Heart right ventricle (tissue), 16 donors: ENCODE results near the gene DNAH10. TPM values are rescaled to one million over a fixed set of nuclear protein-coding genes. Genes with fewer than 3 reads are reported as not detected.

Experiments
- ATAC-seq, 8 donors: fragments of 200-7000 bp; cut with Tn5 transposase; one replicate each; pipeline ENCODE4 v1.9.1; 2020; ENCODE audit warnings: mild to moderate bottlenecking in 8 of 8, moderate library complexity in 8 of 8, moderate number of reproducible peaks in 1 of 8
- DNase-seq, 2 donors: peaks; one replicate each; pipeline ENCODE4 v3.0.0-alpha.2; 2020
- H3K27ac ChIP-seq, 10 donors: fragments of 200-600 bp; sonication (generic) in 2 of 10; one replicate each; pipeline versions ENCODE4 v1.5.0 to v1.8.0; 2020 to 2022; ENCODE audit warnings: mild to moderate bottlenecking in 3 of 10
- H3K27me3 ChIP-seq, 7 donors: fragments of 200-600 bp; one replicate each; pipeline ENCODE4 v1.8.0; 2021 to 2022; ENCODE audit warnings: mild to moderate bottlenecking in 2 of 7
- H3K36me3 ChIP-seq, 9 donors: fragments of 200-600 bp; sonication (generic) in 1 of 9; one replicate each; pipeline versions ENCODE4 v1.5.0 to v1.8.0; 2020 to 2022; ENCODE audit warnings: mild to moderate bottlenecking in 2 of 9
- H3K4me1 ChIP-seq, 9 donors: fragments of 200-600 bp; sonication (generic) in 1 of 9; one replicate each; pipeline versions ENCODE4 v1.5.0 to v1.8.0; 2020 to 2022; ENCODE audit warnings: mild to moderate bottlenecking in 4 of 9
- H3K4me3 ChIP-seq, 10 donors: fragments of 200-600 bp; sonication (generic) in 2 of 10; one replicate each; pipeline versions ENCODE4 v1.5.0 to v1.8.0; 2020 to 2022; ENCODE audit warnings: mild to moderate bottlenecking in 7 of 10, moderate library complexity in 2 of 10
- H3K9me3 ChIP-seq, 11 donors: fragments of 200-600 bp in 10 of 11; sonication (generic) in 2 of 11; one replicate each; pipeline versions ENCODE4 v1.5.0 to v1.8.0; 2013 to 2022; ENCODE audit warnings: mild to moderate bottlenecking in 2 of 11, control low read depth in 1 of 11, moderate library complexity in 1 of 11
- WGBS, 2 donors: extraction: QIAGEN DNeasy Blood & Tissue Kit; methylation state at CpG; one replicate each; pipeline ENCODE4 v1.1.7; 2013; ENCODE audit warnings: inconsistent platforms in 1 of 2; 5-methylcytosine and 5-hydroxymethylcytosine counted together
- intact Hi-C, 10 donors: fragments of 100-400 bp; cut with DNase I; formaldehyde crosslinking; loops; one replicate each; pipeline versions ENCODE4 v1.11.1 to v1.14.2; 2022
- polyA plus RNA-seq, 2 donors: library from polyadenylated mRNA; stranded (reverse); fragments of 200-250 nt; gene quantifications; one replicate each; pipeline ENCODE4 v1.2.3, GENCODE V29; 2013
- total RNA-seq, 10 donors: library from RNA; stranded (reverse); fragmentation: NEBNext Ultra II Directional in 3 of 10; extraction: Animal tissue kit (Norgen Biotek cat#: 25700) in 3 of 10; gene quantifications; one replicate each; pipeline versions ENCODE4 v1.2.1 to v1.2.4, GENCODE V29; 2021 to 2023
- TF ChIP-seq, protein P1 (sequence below), 9 donors: fragments of 200-600 bp; sonication (generic) in 2 of 9; IDR thresholded peaks; one replicate each; pipeline versions ENCODE4 v1.5.0 to v1.8.0; 2021 to 2022; ENCODE audit warnings: antibody characterized with exemption in 9 of 9, mild to moderate bottlenecking in 5 of 9, moderate library complexity in 1 of 9
- donor health status: Arrhythmogenic right ventricular cardiomyopathy.
- donor health status: ischemic (EF 13 %, LVEDD 7.1; RV severe dilation, severe dysfunction).
- donor health status: healthy with polysubstance abuse.
- donor health status: DM: no; HTN: yes; CAD: no.
- donor health status: DM: no; HTN: no; CAD: no.
- donor health status: ischemic (EF 25% LVEDD 6.9; RV normal size, moderate dysfunction).
- donor health status: ischemic (EF 25% LVEDD 5.7; RV mildly dilated, moderate dysfunction).
- donor health status: healthy.
- donor health status: DM: yes; HTN: yes; CAD: no.
- donor health status: Ischemic cardiomyopathy.
- donor health status: ischemic (EF 35%, LVEDD 5.7; RV mildly dilated, moderate dysfunction).
- donor health status: nonischemic (EF 11% LVEDD 7.7; RV severe dilation, severe dysfunction).
- donor health status: DM: yes; HTN: yes; CAD: no.
- donor health status: PGD.
- donor health status: ischemic (EF 29% LVEDD 5.4; RV normal size, mild dysfunction).
- donor health status: nonischemic (EF 23%, LVEDD 6.1; RV moderate dilation, normal function).

Gene DNAH10
- total and polyA plus RNA-seq, 12 donors = 0.05 to 0.60 (median 0.09) TPM; not detected in 3

DNA sequence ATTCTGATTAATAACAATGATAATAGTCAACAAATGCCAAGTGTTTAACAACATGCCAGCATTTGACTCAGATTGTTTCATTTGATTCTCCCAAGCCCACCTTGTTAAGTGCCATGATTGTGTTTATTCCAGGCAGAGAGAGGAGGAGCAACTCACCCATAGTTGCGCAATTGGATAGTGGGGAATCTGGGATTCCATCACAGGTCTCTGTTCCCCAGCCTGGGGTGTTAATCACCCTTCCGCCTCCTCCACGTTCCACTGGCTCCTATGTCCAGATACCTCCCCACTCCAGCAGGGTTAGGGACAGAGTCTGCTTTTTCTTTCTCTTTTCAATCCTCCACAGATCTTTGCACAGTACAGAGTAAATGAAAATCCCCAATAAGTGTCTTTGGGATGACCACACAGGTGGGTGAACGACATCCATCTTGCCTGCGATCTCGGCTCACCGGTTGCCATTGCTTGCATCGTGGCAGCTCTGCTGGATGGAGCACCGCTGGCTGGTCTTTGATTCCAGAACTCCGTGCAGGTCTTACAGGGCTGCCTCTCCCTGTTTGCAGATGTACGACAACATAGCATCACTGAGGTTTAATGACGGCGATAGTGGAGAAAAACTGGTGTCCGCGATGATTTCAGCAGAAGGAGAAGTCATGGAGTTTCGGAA is 78.8 kb downstream of the DNAH10 start:
- Histone ChIP-seq H3K27me3 (peaks cover 0 to 22% (median 6%) of the 10 kb centered on the region in 7 donors), H3K9me3 (no peaks in the 10 kb centered on the region), H3K4me1 (no peaks in the 10 kb centered on the region), H3K4me3 (no peak overlapping the region), H3K27ac (no peak overlapping the region), H3K36me3 (no peaks in the 10 kb centered on the region)
- WGBS, 2 donors = 93 to 94% methylated on average over 16 of the region's 16 CpGs
- no peak for DNase-seq
- ATAC-seq = no peak
- TF ChIP-seq, protein P1, sequence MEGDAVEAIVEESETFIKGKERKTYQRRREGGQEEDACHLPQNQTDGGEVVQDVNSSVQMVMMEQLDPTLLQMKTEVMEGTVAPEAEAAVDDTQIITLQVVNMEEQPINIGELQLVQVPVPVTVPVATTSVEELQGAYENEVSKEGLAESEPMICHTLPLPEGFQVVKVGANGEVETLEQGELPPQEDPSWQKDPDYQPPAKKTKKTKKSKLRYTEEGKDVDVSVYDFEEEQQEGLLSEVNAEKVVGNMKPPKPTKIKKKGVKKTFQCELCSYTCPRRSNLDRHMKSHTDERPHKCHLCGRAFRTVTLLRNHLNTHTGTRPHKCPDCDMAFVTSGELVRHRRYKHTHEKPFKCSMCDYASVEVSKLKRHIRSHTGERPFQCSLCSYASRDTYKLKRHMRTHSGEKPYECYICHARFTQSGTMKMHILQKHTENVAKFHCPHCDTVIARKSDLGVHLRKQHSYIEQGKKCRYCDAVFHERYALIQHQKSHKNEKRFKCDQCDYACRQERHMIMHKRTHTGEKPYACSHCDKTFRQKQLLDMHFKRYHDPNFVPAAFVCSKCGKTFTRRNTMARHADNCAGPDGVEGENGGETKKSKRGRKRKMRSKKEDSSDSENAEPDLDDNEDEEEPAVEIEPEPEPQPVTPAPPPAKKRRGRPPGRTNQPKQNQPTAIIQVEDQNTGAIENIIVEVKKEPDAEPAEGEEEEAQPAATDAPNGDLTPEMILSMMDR (IDR thresholded peaks at IDR 0.05) = no peak
- intact Hi-C loops = no loop called here

DNA sequence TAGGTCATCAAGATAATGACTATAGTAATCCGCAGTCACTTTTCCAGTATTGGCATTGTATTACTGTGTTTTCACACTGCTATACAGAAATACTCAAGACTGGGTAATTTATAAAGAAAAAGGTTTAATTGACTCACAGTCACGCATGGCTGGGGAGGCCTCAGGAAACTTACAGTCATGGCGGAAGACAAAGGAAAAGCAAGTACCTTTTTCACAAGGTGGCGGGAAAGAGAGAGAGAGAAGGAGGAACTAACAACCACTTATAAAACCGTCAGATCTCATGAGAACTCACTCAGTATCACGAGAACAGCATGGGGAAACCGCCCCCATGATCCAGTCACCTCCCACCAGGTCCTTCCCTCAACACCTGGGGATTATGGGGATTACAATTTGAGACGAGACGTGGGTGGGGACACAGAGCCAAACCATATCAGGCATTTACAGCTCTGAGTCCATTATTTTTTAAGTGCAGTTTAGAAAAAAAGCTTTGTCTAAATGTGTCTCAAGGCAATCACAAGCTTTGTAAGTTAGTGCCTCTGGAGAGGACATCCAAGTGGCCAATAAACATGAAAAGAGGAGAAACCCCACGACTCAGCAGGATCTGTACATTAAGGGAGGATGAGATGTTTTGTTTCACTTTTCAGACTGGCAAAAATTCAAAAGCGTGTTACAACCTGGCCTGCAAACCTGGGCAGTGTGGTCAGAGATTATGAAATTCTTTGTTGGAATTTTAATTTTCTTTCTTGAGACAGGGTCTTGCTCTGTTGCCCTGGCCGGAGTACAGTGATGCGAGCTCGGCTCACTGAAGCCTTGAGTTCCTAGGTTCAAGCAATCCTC is 82.0 kb downstream of the DNAH10 start:
- H3K4me1 ChIP-seq = no peaks in the 10 kb centered on the region
- peaks cover 0 to 18% (median 6%) of the 10 kb centered on the region in 7 donors for H3K27me3 ChIP-seq
- intact Hi-C loops = no loop called here
- H3K27ac ChIP-seq = no peak overlapping the region
- 76 to 84% methylated on average over 14 of the region's 14 CpGs for WGBS, 2 donors
- H3K4me3 ChIP-seq = no peak overlapping the region
- TF ChIP-seq, protein P1 (IDR thresholded peaks at IDR 0.05) = no peak
- no peaks in the 10 kb centered on the region for H3K36me3 ChIP-seq
- DNase-seq = no peak
- no peaks in the 10 kb centered on the region for H3K9me3 ChIP-seq
- no peak for ATAC-seq

DNA sequence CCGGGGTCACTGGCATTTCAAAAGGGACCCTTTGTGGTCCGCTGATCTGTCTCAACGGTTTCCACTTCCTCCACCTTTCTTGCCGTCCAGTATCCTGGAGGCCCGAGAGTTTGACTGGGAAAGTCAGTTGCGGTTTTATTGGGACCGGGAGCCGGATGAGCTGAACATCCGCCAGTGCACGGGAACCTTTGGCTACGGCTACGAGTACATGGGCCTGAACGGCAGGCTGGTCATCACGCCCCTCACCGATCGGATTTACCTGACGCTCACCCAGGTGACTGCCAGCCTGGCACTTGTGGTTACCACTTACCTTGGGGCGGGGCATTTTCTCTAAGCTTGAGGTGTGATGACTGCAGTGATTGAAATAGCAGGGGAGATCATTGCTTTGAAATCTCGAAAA is 83.8 kb downstream of the DNAH10 start:
- Histone ChIP-seq H3K4me3 (no peak overlapping the region), H3K4me1 (no peaks in the 10 kb centered on the region), H3K27ac (no peak overlapping the region), H3K9me3 (no peaks in the 10 kb centered on the region), H3K27me3 (peaks cover 0 to 23% (median 6%) of the 10 kb centered on the region in 7 donors), H3K36me3 (no peaks in the 10 kb centered on the region)
- DNase-seq = no peak
- TF ChIP-seq, protein P1 (IDR thresholded peaks at IDR 0.05) = no peak
- intact Hi-C loops = no loop called here
- WGBS, 2 donors = 91 to 93% methylated on average over 19 of the region's 19 CpGs
- no peak for ATAC-seq

DNA sequence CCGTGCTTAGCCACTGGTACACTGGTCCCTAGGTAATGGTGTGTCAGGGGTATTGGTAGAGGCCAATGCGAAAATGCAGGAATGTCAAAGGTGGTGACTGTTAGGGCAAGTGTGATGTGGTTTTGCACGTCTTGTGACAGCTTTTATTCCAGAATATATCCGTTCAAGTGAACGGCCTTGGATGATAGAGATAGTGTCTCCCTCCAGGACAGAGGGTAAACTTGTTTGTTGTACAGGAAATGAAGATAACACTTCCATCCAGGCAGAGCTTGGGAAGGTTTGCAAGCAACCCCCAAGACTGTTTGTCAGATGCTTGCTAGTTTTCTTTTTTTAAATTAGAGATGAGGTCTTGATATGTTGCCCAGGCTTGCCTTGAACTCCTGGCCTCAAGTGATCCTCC is 84.2 kb downstream of the DNAH10 start:
- 63 to 75% methylated on average over 5 of the region's 5 CpGs for WGBS, 2 donors
- H3K9me3 ChIP-seq = no peaks in the 10 kb centered on the region
- intact Hi-C loops = no loop called here

More for the DNA sequence above, 84.2 kb downstream of the DNAH10 start:
- Histone ChIP-seq H3K36me3 (no peaks in the 10 kb centered on the region), H3K27me3 (peaks cover 0 to 21% (median 1%) of the 10 kb centered on the region in 7 donors), H3K4me3 (no peak overlapping the region), H3K4me1 (no peaks in the 10 kb centered on the region), H3K27ac (no peak overlapping the region)
- TF ChIP-seq, protein P1 (IDR thresholded peaks at IDR 0.05) = no peak
- ATAC-seq (no peak), DNase-seq (no peak)
